Psoas muscle (tissue), 8 donors: ENCODE measurements around the gene CLEC16A. TPM values are rescaled to one million over a fixed set of nuclear protein-coding genes. Genes with fewer than 3 reads are reported as not detected.

ENCODE experiments used
- ATAC-seq, 4 donors: fragments of 200-7000 bp; cut with Tn5 transposase; one replicate each; pipeline ENCODE4 v1.9.1; 2020; ENCODE audit warnings: moderate library complexity in 3 of 4, mild to moderate bottlenecking in 2 of 4
- DNase-seq, 2 donors: peaks; one replicate each; pipeline ENCODE4 v3.0.0-alpha.2; 2020
- H3K27ac ChIP-seq: fragments of 200-600 bp; one replicate; pipeline ENCODE4 v1.8.0; 2022
- H3K27me3 ChIP-seq, 3 donors: fragments of 200-600 bp in 1 of 3; one replicate each; pipeline versions ENCODE4 v1.6.1 to v1.8.0; 2013 to 2022; ENCODE audit warnings: low read length in 2 of 3, mild to moderate bottlenecking in 2 of 3, moderate library complexity in 1 of 3; ENCODE audit not compliant: insufficient read depth in 3 of 3
- H3K36me3 ChIP-seq, 2 donors: fragments of 200-600 bp in 1 of 2; one replicate each; pipeline versions ENCODE4 v1.6.1 to v1.8.0; 2013 to 2022; ENCODE audit warnings: low read depth in 1 of 2, mild to moderate bottlenecking in 1 of 2, moderate library complexity in 1 of 2; ENCODE audit not compliant: insufficient read depth in 1 of 2
- H3K4me1 ChIP-seq: fragments of 200-600 bp; one replicate; pipeline ENCODE4 v1.8.0; 2022
- H3K4me3 ChIP-seq: fragments of 200-600 bp; one replicate; pipeline ENCODE4 v1.8.0; 2022; ENCODE audit warnings: mild to moderate bottlenecking
- H3K9me3 ChIP-seq: fragments of 200-600 bp; one replicate; pipeline ENCODE4 v1.8.0; 2022
- WGBS, 3 donors: extraction: QIAGEN DNeasy Blood & Tissue Kit; methylation state at CpG; one replicate each; pipeline versions ENCODE4 v1.1.6 to v1.1.7; 2013; 5-methylcytosine and 5-hydroxymethylcytosine counted together
- intact Hi-C, 2 donors: fragments of 100-400 bp; cut with DNase I; formaldehyde crosslinking; loops; one replicate each; pipeline versions ENCODE4 v1.11.0 to v1.14.2; 2022
- polyA plus RNA-seq, 3 donors: library from polyadenylated mRNA; stranded (reverse); fragments of 200-250 nt; gene quantifications; one replicate each; pipeline ENCODE4 v1.2.3, GENCODE V29; 2013
- total RNA-seq, 4 donors: library from RNA; stranded (reverse); fragmentation: NEBNext Ultra II Directional in 2 of 4; extraction: Animal tissue kit (Norgen Biotek cat#: 25700) in 2 of 4; gene quantifications; one replicate each; pipeline versions ENCODE4 v1.2.1 to v1.2.4, GENCODE V29; 2021 to 2023
- TF ChIP-seq, protein P1 (sequence below): fragments of 200-600 bp; IDR thresholded peaks from one replicate; pipeline ENCODE4 v1.8.0; 2022; ENCODE audit warnings: antibody characterized with exemption
- donor health status: healthy with polysubstance abuse.
- donor health status: DM: no; HTN: no; CAD: no; lungs with moderate emphysema.
- donor health status: Bipolar disorder and iron deficiency.
- donor health status: healthy.
- donor health status: DM: yes; HTN: yes; CAD: no.
- donor health status: DM: no; HTN: no; CAD: no.
- donor health status: DM: no; HTN: no; CAD: no.
- donor health status: DM: yes; HTN: yes; CAD: no.

The CLEC16A gene
- total and polyA plus RNA-seq, 7 donors: 13.1 to 28.1 (median 21.4) TPM

DNA sequence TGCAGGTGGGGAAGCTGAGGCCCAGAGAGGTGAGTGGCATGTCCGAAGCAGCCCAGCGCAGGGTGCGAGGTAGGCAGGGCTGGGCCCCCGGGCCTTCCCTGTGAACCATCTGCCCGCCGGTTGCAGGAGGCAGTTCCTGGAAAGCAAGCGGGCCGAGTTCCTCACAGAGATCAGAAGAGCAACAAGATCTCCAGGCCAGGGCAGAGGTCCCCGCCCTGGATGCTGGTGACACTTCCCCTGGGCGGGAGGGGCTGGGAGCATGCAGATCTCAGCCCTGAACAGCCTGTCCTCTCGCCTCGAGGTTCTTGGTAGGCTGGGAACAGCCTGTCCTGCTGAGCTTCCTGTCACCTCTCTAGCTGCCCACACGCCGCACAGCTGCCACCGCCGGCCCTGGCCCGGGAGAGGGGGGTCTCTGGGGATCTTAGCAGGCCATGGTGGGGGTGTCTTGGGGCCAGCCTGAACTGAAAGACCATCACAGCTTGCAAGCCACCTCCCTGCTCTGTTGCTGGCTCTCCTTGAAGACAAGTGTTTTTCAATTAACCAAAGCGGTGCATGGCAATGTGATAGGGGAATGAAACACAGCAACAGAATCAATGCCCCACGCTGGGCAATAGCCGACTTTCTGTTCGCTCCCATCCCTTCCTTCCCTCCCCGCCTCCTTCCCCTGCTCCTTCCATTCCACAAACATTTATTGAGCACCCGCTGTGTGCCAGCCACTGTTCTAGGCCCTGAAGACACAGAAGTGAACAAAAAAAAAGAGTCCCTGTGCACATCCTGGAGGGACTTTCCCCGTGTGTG lies 279.9 kb downstream of the CLEC16A start:
- WGBS, 3 donors: 26 to 36% (median 33%) methylated on average over 23 to 24 of the region's 24 CpGs
- Histone ChIP-seq H3K9me3 (no peaks in the 10 kb centered on the region), H3K27ac (no peak overlapping the region), H3K4me3 (no peak overlapping the region), H3K4me1 (peaks cover 7% of the 10 kb centered on the region), H3K36me3 (no peaks in the 10 kb centered on the region), H3K27me3 (no peaks in the 10 kb centered on the region)
- intact Hi-C loops: no loop called here
- TF ChIP-seq, protein P1, sequence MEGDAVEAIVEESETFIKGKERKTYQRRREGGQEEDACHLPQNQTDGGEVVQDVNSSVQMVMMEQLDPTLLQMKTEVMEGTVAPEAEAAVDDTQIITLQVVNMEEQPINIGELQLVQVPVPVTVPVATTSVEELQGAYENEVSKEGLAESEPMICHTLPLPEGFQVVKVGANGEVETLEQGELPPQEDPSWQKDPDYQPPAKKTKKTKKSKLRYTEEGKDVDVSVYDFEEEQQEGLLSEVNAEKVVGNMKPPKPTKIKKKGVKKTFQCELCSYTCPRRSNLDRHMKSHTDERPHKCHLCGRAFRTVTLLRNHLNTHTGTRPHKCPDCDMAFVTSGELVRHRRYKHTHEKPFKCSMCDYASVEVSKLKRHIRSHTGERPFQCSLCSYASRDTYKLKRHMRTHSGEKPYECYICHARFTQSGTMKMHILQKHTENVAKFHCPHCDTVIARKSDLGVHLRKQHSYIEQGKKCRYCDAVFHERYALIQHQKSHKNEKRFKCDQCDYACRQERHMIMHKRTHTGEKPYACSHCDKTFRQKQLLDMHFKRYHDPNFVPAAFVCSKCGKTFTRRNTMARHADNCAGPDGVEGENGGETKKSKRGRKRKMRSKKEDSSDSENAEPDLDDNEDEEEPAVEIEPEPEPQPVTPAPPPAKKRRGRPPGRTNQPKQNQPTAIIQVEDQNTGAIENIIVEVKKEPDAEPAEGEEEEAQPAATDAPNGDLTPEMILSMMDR: no peak
- DNase-seq (peak; percentile 77 to 93), ATAC-seq (peak; percentile 90 to 98 (median 94))

DNA sequence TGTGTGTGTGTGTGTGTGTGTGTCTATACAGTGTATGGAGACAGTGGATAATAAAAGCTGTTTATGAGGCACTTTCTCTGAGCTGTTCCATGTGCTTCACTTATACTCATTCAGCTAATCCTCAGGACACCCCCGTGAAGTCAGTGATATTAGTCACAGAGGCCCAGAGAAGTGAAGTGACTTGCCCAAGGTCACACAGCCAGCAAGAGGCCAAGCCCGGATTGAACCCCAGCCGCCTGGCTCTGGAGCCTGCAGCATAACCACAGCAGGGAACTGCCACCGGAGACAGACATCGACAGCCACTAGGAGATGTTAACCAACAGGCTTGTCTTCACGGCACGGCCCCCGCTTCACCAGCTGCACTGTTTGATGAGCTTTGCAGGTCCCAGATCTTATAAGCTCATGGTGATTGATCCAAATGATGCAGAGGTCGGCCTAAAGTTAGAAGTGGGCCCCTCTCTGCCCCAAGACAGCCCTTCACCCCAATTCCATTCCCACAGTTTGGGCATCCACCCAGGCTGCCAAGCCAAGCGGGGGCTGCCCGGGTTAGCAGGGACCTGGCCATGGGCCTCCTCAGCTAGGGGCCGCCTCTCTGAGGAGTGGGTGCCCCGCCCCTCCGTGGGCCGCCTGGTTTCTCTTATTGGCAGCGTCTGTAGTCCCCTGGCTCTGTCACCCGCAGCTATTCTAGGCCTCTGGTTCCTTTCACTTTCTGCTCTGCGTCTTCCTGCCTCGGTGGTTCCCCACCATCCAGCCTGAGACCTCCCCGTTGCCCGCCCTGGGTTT lies 280.7 kb downstream of the CLEC16A start:
- H3K4me1 ChIP-seq: peaks cover 7% of the 10 kb centered on the region
- ATAC-seq: peak in 3 of 4 donors; percentile 23 to 37 (median 27)
- no peak overlapping the region for H3K27ac ChIP-seq

DNA sequence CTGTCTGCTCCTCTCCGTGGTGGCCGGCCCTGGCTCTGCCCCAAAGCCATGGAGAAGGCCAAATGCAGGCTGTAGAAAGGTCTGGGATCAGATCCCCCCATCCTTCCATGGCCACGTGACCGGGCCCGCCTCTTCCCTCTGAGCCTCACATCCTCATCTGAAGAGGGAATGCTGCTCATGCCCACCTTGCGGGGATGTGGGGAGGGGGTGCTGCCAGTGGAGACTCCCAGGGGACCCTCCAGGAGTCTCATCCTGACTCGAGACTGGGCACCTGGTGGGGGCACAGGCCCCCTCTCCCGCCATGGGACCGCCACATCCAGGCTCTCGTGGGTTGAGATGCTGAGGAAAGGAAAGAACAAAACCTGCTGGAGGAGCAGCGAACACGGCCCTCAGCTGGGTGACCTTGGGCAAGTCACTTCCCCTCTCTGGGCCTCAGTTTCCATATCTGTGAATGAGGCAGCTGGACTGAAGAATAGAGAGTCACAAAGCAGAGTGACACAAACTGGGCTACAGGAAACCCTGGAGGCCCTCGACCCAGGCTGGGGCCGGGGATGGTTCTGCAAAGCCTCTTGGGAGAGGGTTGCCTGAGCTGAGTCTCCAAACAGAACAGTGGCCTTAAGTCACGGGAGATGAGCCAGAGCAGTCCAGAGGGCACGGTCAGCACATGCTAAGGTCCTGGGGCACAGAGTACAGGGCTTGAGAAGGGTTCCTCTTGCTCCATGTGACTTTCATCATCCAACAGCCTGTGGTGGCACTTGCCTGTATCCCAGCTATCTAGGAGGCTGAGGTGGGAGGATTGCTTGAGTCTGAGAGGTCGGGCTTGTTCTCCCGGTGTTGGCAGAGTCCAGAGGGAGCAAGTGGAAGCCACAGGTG lies 281.5 kb downstream of the CLEC16A start:
- H3K4me1 ChIP-seq: peaks cover 7% of the 10 kb centered on the region
- 79 to 85% (median 81%) methylated on average over 15 to 18 of the region's 18 CpGs for WGBS, 3 donors
- TF ChIP-seq, protein P1: no peak
- intact Hi-C loops: no loop called here
- no peak for ATAC-seq
- H3K27ac ChIP-seq: no peak overlapping the region
- DNase-seq: no peak
- H3K9me3 ChIP-seq: no peaks in the 10 kb centered on the region
- H3K4me3 ChIP-seq: no peak overlapping the region
- H3K36me3 ChIP-seq: no peaks in the 10 kb centered on the region
- no peaks in the 10 kb centered on the region for H3K27me3 ChIP-seq

More for the DNA sequence above, 280.7 kb downstream of the CLEC16A start:
- no peaks in the 10 kb centered on the region for H3K9me3 ChIP-seq
- H3K36me3 ChIP-seq: no peaks in the 10 kb centered on the region
- WGBS, 3 donors: 71 to 81% (median 75%) methylated on average over 21 of the region's 21 CpGs
- H3K27me3 ChIP-seq: no peaks in the 10 kb centered on the region
- DNase-seq: peak; percentile 37 to 62
- TF ChIP-seq, protein P1: no peak
- H3K4me3 ChIP-seq: no peak overlapping the region
- intact Hi-C loops: no loop called here

DNA sequence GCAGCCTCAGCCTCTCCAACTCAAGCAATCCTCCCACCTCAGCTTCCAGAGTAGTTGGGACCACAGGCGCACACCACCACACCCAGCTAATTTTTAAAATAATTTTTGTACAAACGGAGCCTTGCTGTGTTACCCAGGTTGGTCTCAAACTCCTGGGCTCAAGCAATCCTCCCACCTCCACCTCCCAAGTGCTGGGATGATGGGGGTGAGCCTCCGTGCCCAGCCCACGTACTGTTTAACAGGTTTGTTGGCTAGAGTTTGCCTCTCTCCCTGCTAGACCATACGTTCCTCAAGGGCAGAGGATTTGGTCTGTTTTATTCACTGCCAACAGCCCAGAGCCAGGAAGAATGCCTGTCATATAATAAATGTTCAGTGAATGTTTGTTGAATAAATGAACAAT lies 285.1 kb downstream of the CLEC16A start:
- H3K36me3 ChIP-seq: no peaks in the 10 kb centered on the region
- peaks cover 1% of the 10 kb centered on the region for H3K4me1 ChIP-seq
- no peak overlapping the region for H3K4me3 ChIP-seq
- ATAC-seq: no peak
- no peak for DNase-seq
- intact Hi-C loops: no loop called here
- WGBS, 3 donors: 78 to 85% (median 84%) methylated on average over 5 of the region's 5 CpGs
- H3K9me3 ChIP-seq: no peaks in the 10 kb centered on the region
- H3K27me3 ChIP-seq: no peaks in the 10 kb centered on the region
- no peak overlapping the region for H3K27ac ChIP-seq
- TF ChIP-seq, protein P1: no peak
